GM10847 (cell line): ENCODE data around the gene TNIK.

ENCODE experiments used
- POLR2A ChIP-seq: IDR thresholded peaks from 2 replicates; pipeline ENCODE4 v1.6.1; 2011; ENCODE audit not compliant: insufficient read length; ENCODE audit errors: extremely low read depth

The TNIK gene

DNA sequence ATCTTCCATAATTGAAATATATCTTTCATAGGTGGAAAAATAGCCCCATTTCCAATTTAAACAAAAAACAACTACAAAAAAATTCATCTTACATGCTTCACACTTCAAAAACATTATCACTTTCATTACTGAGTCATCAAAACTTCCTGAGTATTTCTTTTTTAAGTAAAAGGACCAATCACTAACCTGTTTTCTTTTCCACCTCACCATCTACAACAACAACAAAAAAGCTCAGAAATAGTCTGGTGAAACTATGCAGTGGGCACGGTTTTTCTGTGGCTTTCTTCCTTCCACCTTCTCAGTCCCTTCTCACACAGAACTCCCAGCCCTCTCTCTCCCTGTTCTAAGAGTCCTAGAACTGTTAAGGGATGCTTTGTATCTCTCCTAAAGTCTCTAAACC is 20.3 kb upstream of the TNIK start:
- TF ChIP-seq POLR2A, result no peak

GRCh38 chr3:171476532-171477102 is 16.4 kb upstream of the TNIK start:
- no peak for TF ChIP-seq POLR2A

- no peak for TF ChIP-seq POLR2A
Observed at GRCh38 chr3:171472552-171472951, 12.3 kb upstream of the TNIK start.

DNA sequence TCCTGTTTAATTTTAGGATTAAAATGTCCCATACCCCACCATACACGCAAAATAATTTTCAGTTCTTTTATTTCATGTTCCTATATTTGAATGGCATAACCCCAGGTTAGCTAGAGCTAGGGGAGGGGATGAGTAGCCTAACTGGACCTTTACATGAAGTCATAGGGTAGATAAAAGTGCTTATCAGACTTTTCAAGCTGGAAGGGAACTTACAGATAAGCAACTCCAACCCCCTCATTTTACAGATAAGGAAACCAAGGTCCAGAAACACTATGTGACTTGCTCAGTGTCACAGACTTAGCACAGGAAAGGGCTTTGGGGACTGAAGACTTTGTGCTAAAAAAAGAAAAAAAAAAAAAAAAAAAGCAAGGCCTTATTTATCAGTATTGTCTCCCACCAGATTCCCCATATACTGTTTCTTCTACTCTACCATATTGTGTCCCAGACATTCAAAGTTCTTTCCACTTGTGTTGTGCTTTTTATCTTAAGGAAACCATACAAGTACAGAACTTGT is 10.6 kb upstream of the TNIK start:
- no peak for TF ChIP-seq POLR2A

DNA sequence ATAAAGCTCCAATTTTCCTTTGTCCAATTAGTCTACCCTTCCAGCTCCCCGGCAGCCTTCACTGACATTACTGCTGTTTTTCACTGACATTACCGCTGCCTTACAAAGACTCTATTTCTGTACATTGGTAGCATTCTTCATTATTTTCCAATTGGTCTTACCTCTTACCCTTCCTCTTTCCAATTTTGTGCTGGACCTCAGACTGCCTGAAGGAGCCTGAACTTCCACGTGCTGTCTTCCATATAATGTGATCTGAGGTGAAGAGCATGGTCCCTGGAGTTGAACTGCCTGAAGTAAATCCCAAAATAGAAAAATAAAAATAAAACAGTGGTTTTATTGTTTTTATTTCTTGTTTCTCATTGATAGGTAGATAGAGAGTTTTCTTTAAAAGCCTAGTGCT is 9.2 kb upstream of the TNIK start:
- TF ChIP-seq POLR2A, result no peak

- TF ChIP-seq POLR2A, result no peak
Observed at GRCh38 chr3:171468296-171468906, 8.2 kb upstream of the TNIK start.

DNA sequence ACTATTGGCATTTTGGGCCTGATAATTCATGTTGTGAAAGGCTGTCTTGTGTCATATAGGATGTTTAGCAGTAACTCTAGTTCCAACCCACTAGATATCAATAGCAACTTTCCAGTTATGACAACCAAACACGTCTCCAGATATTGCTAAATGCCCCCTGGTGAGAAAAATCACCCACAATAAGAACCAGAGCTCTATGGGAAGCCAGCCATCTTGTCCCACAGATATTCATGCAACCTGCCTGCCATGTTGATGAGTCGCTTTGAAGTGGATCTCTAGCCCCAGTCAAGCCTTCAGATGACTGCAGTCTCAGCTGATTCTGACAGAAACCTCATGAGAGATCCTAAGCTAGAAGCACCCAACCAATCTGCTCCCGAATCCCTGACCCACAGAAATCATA is 5.6 kb upstream of the TNIK start:
- TF ChIP-seq POLR2A, result no peak

- TF ChIP-seq POLR2A, result no peak
Observed at GRCh38 chr3:171464462-171464861, 4.3 kb upstream of the TNIK start.

- TF ChIP-seq POLR2A, result no peak
Observed at GRCh38 chr3:171462224-171462623, 2.0 kb upstream of the TNIK start.

DNA sequence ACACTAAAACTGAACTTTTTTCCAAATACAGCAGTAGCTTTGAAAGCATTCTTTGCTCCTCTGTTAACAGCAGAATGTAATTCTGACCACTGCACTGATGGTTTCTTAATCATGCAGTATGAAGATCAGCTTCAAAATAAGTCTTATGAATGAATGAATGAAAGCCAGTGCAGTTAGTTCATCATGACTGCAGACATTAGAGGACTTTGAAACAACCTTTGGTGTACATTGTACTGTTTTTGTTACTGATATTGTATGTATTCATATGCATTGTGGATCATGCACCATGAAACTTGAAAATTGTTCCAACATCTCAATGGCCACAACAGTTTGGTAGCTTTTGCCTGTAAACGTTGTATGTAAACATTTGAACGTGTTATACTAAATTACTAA is 1.3 kb upstream of the TNIK start:
- no peak for TF ChIP-seq POLR2A

DNA sequence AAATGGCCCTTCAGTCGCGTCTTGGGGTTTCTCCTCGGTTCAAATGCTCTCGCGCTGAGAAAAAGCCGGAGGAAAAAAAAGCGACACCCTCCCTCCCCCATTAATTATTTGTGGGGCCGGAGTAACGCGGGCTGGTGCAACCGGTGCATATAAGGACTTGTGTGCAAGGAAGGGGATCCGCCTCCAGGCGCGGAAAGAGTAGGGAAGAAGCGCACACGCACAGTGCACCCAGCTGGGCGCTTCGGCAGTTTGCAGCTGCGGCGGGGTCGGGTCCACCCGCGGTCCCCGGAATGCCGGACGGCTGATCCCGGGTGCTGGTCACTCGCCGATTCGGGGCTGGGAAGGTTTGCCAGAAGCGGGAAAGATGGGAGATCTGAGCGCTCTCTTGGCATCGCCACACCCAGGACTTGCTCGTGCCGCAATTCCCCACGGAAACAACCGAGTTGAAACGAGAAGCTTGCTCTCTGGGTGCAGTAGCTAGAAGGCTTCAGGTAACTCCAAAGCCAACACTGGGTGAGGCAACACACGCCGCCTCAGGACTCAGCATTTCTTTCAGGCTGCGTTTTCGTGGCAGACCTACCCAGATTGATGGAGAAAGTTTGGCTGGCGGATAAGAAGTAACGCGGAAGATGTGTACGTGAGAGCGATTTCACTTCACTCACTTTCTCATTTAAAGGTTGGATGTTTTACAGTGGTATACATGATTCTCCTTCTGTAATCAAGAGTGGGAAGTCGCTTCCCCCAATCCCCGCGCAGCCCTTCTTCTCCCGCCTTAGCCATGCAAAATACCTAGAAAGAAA is 720 bp upstream of the TNIK start:
- TF ChIP-seq POLR2A, result peak; percentile 29

DNA sequence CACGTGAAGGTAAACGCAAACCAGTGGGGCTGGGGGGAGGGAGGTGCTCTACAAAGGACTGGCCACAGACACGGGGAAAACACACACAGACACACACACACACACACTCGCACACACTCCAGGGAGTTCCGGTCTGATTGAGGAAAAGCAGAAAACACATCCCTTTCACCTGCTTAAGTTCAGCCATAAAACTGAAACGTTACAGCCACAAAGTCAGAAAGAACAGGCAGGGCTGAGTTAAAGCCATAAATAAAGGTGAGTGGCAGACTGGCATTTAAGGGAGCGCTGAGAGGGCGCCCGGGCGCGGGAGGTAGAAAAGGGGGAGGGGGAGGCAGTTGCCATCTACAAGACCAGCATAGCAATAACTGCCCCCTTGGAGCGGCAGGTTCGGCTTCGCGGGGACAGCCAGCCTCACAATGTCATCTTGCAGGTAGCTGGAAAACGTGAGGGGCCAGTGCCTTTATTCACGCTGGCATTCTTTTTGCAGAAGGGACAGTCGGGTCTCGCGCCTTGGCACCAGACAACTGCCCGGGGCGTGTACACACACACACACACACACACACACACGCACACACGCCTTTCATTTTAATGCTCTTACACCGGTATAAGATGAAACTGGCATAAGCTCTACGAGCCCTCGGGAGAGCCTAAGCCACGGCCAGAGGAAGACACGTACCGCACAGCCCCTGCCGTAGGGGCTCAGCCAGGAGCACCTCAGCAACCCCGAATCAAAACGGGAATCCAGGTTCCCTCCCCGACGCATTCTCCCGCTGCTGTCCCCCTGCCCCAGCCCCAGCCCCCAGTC is 866 bp downstream of the TNIK start:
- TF ChIP-seq POLR2A, result no peak

DNA sequence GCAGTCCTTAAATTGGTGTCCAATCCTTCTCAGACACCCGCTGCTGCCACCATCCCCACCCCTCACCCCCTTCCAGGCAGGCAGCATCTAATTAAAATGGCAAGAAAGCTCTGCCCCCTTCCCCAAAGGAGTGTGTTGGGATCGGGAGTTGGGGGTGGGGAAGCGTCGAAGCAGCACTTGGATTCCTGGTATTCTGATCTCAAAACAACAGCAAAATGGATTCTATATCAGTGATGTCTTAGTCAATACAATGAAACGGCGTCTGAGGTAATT is 1.4 kb downstream of the TNIK start:
- TF ChIP-seq POLR2A, result no peak

- no peak for TF ChIP-seq POLR2A
Observed at GRCh38 chr3:171458071-171458863, 1.9 kb downstream of the TNIK start.

- TF ChIP-seq POLR2A, result no peak
Observed at GRCh38 chr3:171457607-171458061, 2.6 kb downstream of the TNIK start.
